HG03460 (cell line): ENCODE measurements around the gene UMAD1.
A peak's percentile ranks its signal among the peaks of the same experiment; 100 is the strongest.
"Not testable (repeated sequence)": the region's sequence is repeated elsewhere in the genome, so short reads cannot be mapped to it uniquely, and the experiment has no call there.

Experiments
- ATAC-seq: cut with Tn5 transposase; IDR thresholded peaks from one replicate; pipeline ENCODE4 v1.9.1; 2021; ENCODE audit not compliant: unreplicated experiment

Gene UMAD1

GRCh38 chr7:7793921-7794320 is 153.4 kb downstream of the UMAD1 start:
- no peak for ATAC-seq

GRCh38 chr7:7795203-7795602 is 154.7 kb downstream of the UMAD1 start:
- no peak for ATAC-seq

GRCh38 chr7:7795630-7796121 is 155.1 kb downstream of the UMAD1 start:
- no peak for ATAC-seq

GRCh38 chr7:7798510-7798909 is 158.0 kb downstream of the UMAD1 start:
- ATAC-seq, result peak; percentile 74

- no peak for ATAC-seq
Observed at GRCh38 chr7:7799138-7799537, 158.6 kb downstream of the UMAD1 start.

- no peak for ATAC-seq
Observed at GRCh38 chr7:7802531-7802930, 162.0 kb downstream of the UMAD1 start.

GRCh38 chr7:7803715-7804178 is 163.2 kb downstream of the UMAD1 start:
- peak; percentile 66 for ATAC-seq

- not testable (repeated sequence) for ATAC-seq
Observed at GRCh38 chr7:7804822-7805221, 164.3 kb downstream of the UMAD1 start.

- no peak for ATAC-seq
Observed at GRCh38 chr7:7805511-7806153, 165.1 kb downstream of the UMAD1 start.

GRCh38 chr7:7808156-7808555 is 167.6 kb downstream of the UMAD1 start:
- no peak for ATAC-seq

GRCh38 chr7:7808626-7809025 is 168.1 kb downstream of the UMAD1 start:
- no peak for ATAC-seq

- no peak for ATAC-seq
Observed at GRCh38 chr7:7810380-7810779, 169.8 kb downstream of the UMAD1 start.

GRCh38 chr7:7810826-7811225 is 170.3 kb downstream of the UMAD1 start:
- no peak for ATAC-seq

- ATAC-seq, result no peak
Observed at GRCh38 chr7:7812112-7812511, 171.6 kb downstream of the UMAD1 start.

- no peak for ATAC-seq
Observed at GRCh38 chr7:7815395-7815794, 174.8 kb downstream of the UMAD1 start.

- ATAC-seq, result peak; percentile 43
Observed at GRCh38 chr7:7816084-7816483, 175.5 kb downstream of the UMAD1 start.

- ATAC-seq, result no peak
Observed at GRCh38 chr7:7816816-7817536, 176.4 kb downstream of the UMAD1 start.

GRCh38 chr7:7817748-7818147 is 177.2 kb downstream of the UMAD1 start:
- ATAC-seq, result no peak

GRCh38 chr7:7818179-7818578 is 177.6 kb downstream of the UMAD1 start:
- ATAC-seq, result not testable (repeated sequence)

- peak; percentile 63 for ATAC-seq
Observed at GRCh38 chr7:7819442-7820247, 179.1 kb downstream of the UMAD1 start.

- ATAC-seq, result no peak
Observed at GRCh38 chr7:7820409-7820808, 179.9 kb downstream of the UMAD1 start.

- ATAC-seq, result no peak
Observed at GRCh38 chr7:7820939-7821338, 180.4 kb downstream of the UMAD1 start.
